K562 (cell line): ENCODE results near the gene FOXM1. TPM values are rescaled to one million over a fixed set of nuclear protein-coding genes. Genes with fewer than 3 reads are reported as not detected.

ENCODE experiments used
- CREBBP ChIP-seq: IDR thresholded peaks from one replicate; pipeline ENCODE4 v1.6.1; 2012; ENCODE audit warnings: low read depth, mild to moderate bottlenecking, control low read depth, inconsistent platforms, low read length
- FOSL1 ChIP-seq: fragments of 200-800 bp; sonication (Bioruptor generic); conservative IDR thresholded peaks from 2 replicates; pipeline ENCODE4 v1.6.1; 2016; ENCODE audit warnings: missing genetic modification characterization, missing compliant biosample characterization
- FOXM1 ChIP-seq, 2 experiments: fragments of 450-650 bp in 1 of 2; sonication (generic) in 1 of 2; formaldehyde crosslinking in 1 of 2; IDR thresholded peaks; 2 replicates each; pipeline versions ENCODE4 v1.6.1 to v1.9.0; 2017 to 2022; ENCODE audit warnings: low read depth in 2 of 2, mild to moderate bottlenecking in 2 of 2, missing genetic modification reagents in 1 of 2, moderate library complexity in 1 of 2
- HCFC1 ChIP-seq: IDR thresholded peaks from 2 replicates; pipeline ENCODE4 v1.6.1; 2012; ENCODE audit warnings: low read depth, low read length, improper control_type of control experiment
- HDAC3 ChIP-seq: fragments of 450-650 bp; IDR thresholded peaks from 2 replicates; pipeline ENCODE4 v1.6.1; 2018; ENCODE audit warnings: borderline replicate concordance, mild to moderate bottlenecking, moderate library complexity; ENCODE audit not compliant: partially characterized antibody
- HNRNPK ChIP-seq: fragments of 200-400 bp; formaldehyde crosslinking; IDR thresholded peaks from one replicate; pipeline ENCODE4 v1.6.1; 2018; ENCODE audit warnings: mild to moderate bottlenecking, low read depth, low read length; ENCODE audit not compliant: poor library complexity, severe bottlenecking
- MEF2A ChIP-seq: IDR thresholded peaks from 2 replicates; pipeline ENCODE4 v1.6.1; 2011; ENCODE audit warnings: low read depth, mild to moderate bottlenecking, low read length, moderate library complexity; ENCODE audit not compliant: control insufficient read depth
- NCOA6 ChIP-seq: fragments of 450-650 bp; IDR thresholded peaks from 2 replicates; pipeline ENCODE4 v1.6.1; 2017; ENCODE audit warnings: mild to moderate bottlenecking
- POLR2AphosphoS5 ChIP-seq: IDR thresholded peaks from 2 replicates; pipeline ENCODE4 v1.6.1; 2011; ENCODE audit warnings: mild to moderate bottlenecking, low read depth, low read length, moderate library complexity; ENCODE audit not compliant: control insufficient read depth, insufficient read depth
- POLR2H ChIP-seq: IDR thresholded peaks from 2 replicates; pipeline ENCODE4 v1.6.1; 2016; ENCODE audit warnings: missing genetic modification characterization, low read depth, mild to moderate bottlenecking, control low read depth, missing compliant biosample characterization, moderate library complexity
- PPARD ChIP-seq: fragments of 250-450 bp; sonication (Bioruptor Pico); IDR thresholded peaks from 2 replicates; pipeline ENCODE4 v1.8.0; 2022; ENCODE audit warnings: inconsistent platforms, mild to moderate bottlenecking, moderate library complexity
- SIN3B ChIP-seq: fragments of 450-650 bp; IDR thresholded peaks from 2 replicates; pipeline ENCODE4 v1.6.1; 2017; ENCODE audit warnings: low read depth, mild to moderate bottlenecking, moderate library complexity
- SMAD4 ChIP-seq: fragments of 250-450 bp; sonication (Bioruptor Pico); conservative IDR thresholded peaks from 2 replicates; pipeline ENCODE4 v1.8.0; 2021; ENCODE audit warnings: inconsistent platforms, mild to moderate bottlenecking, moderate library complexity
- TCF3 ChIP-seq: sonication (generic); formaldehyde crosslinking; IDR thresholded peaks from 2 replicates; pipeline ENCODE4 v1.4.0; 2020; ENCODE audit warnings: mild to moderate bottlenecking, missing genetic modification reagents
- TRIM28 ChIP-seq: fragments of 450-650 bp; IDR thresholded peaks from 2 replicates; pipeline ENCODE4 v1.6.1; 2017
- ZNF551 ChIP-seq: fragments of 250-450 bp; sonication (Bioruptor Pico); IDR thresholded peaks from 2 replicates; pipeline ENCODE4 v1.5.0; 2021; ENCODE audit warnings: mild to moderate bottlenecking, moderate library complexity
- ZNF583 ChIP-seq: fragments of 250-450 bp; sonication (Bioruptor Pico); IDR thresholded peaks from 2 replicates; pipeline ENCODE4 v1.4.0; 2020
- polyA plus RNA-seq, 8 experiments: library from polyadenylated mRNA; depleted of rRNA in 4 of 8; stranded (reverse) in 5 of 8; unstranded in 3 of 8; fragments of >200 nt; fragmentation: Nextera tagmentation in 2 of 8; fragmentation: Illumina TruSeq in 1 of 8; extraction: Ambion mirVana in 2 of 8; extraction: Trizol in 1 of 8; gene quantifications; 2 replicates each; pipeline versions ENCODE4 v1.2.1 to v1.2.3, GENCODE V29; 2011 to 2014; ENCODE audit warnings: inconsistent platforms in 1 of 8, missing spikeins in 1 of 8
- total RNA-seq, 7 experiments: library from RNA; depleted of rRNA in 6 of 7; stranded (reverse); fragments of >200 nt in 6 of 7; fragmentation: Illumina TruSeq in 2 of 7; extraction: Trizol in 2 of 7; gene quantifications; 2 replicates each; pipeline versions ENCODE4 v1.2.1 to v1.2.3, GENCODE V29; 2011 to 2021; ENCODE audit warnings: low replicate concordance in 1 of 7
- TF ChIP-seq, protein P1 (sequence below): conservative IDR thresholded peaks from 2 replicates; pipeline ENCODE4 v1.6.1; 2011; ENCODE audit warnings: low read depth, mild to moderate bottlenecking, low read length; ENCODE audit not compliant: control insufficient read depth

FOXM1 gene
- total and polyA plus RNA-seq, 9 of the 15 experiments (the other 6 are each of a cell fraction or from before 2014, with no cell fraction given), result 8.9 to 46.9 (median 17.2) TPM

GRCh38 chr12:2877047-2877952 is at the start of gene FOXM1, which contains the start of gene RHNO1 (continued):
- TF ChIP-seq, protein P1, sequence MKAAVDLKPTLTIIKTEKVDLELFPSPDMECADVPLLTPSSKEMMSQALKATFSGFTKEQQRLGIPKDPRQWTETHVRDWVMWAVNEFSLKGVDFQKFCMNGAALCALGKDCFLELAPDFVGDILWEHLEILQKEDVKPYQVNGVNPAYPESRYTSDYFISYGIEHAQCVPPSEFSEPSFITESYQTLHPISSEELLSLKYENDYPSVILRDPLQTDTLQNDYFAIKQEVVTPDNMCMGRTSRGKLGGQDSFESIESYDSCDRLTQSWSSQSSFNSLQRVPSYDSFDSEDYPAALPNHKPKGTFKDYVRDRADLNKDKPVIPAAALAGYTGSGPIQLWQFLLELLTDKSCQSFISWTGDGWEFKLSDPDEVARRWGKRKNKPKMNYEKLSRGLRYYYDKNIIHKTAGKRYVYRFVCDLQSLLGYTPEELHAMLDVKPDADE, result peak; percentile 38; the same call in 1 of the 2 replicates
- TF ChIP-seq HNRNPK (no peak), MEF2A (no peak), FOSL1 (tag) (no peak), POLR2H (tag) (peak; percentile 62; the same call in 1 of the 2 replicates), SMAD4 (CRISPR knock-in tag) (no peak; the same call in 1 of the 2 replicates), SIN3B (peak; percentile 38; the same call in 1 of the 2 replicates), POLR2AphosphoS5 (peak; percentile 41; the same call in 1 of the 2 replicates), CREBBP (no peak), TCF3 (CRISPR knock-in tag) (no peak), HCFC1 (no peak), NCOA6 (no peak), ZNF583 (CRISPR knock-in tag) (no peak), TRIM28 (no peak), PPARD (CRISPR knock-in tag) (no peak), ZNF551 (no peak), FOXM1 (IDR thresholded peaks at IDR 0.05; ENCODE audit: low read depth) (no peak), FOXM1 (CRISPR knock-in tag; IDR thresholded peaks at IDR 0.05; ENCODE audit: low read depth) (no peak), HDAC3 (no peak)
